Heart left ventricle (tissue), 13 donors: Measurements from ENCODE around the gene LRRTM1.

Source experiments
- CTCF ChIP-seq, 12 donors: fragments of 200-600 bp; sonication (generic) in 4 of 12; IDR thresholded peaks; one replicate each; pipeline versions ENCODE4 v1.5.0 to v1.8.0; 2018 to 2022; ENCODE audit warnings: antibody characterized with exemption in 12 of 12, mild to moderate bottlenecking in 5 of 12
- POLR2A ChIP-seq, 2 donors: fragments of 450-650 bp; IDR thresholded peaks; one replicate each; pipeline ENCODE4 v1.6.1; 2017; ENCODE audit warnings: antibody characterized with exemption in 2 of 2, mild to moderate bottlenecking in 2 of 2, moderate library complexity in 2 of 2
- donor health status: ischemic (EF 13 %, LVEDD 7.1; RV severe dilation, severe dysfunction).
- donor health status: DM: no; HTN: yes; CAD: no.
- donor health status: DM: no; HTN: no; CAD: no.
- donor health status: ischemic (EF 25% LVEDD 6.9; RV normal size, moderate dysfunction).
- donor health status: ischemic (EF 25% LVEDD 5.7; RV mildly dilated, moderate dysfunction).
- donor health status: ischemic (EF 35%, LVEDD 5.7; RV mildly dilated, moderate dysfunction).
- donor health status: nonischemic (EF 11% LVEDD 7.7; RV severe dilation, severe dysfunction).
- donor health status: DM: yes; HTN: yes; CAD: no.
- donor health status: PGD.
- donor health status: ischemic (EF 29% LVEDD 5.4; RV normal size, mild dysfunction).
- donor health status: nonischemic (EF 23%, LVEDD 6.1; RV moderate dilation, normal function).

- no peak for TF ChIP-seq CTCF (IDR thresholded peaks at IDR 0.05)
- TF ChIP-seq POLR2A (IDR thresholded peaks at IDR 0.05): no peak
Observed at GRCh38 chr2:80292474-80292873, 12.1 kb downstream of the LRRTM1 start.
